Mesodermal cell (in vitro differentiated cells): Measurements from ENCODE around the gene SIX5. TPM values are rescaled to one million over a fixed set of nuclear protein-coding genes. Genes with fewer than 3 reads are reported as not detected.
A peak's percentile ranks its signal among the peaks of the same experiment; 100 is the strongest.

Experiments used
- H3K27ac ChIP-seq: 2 replicates; pipeline ENCODE4 v1.7.0; 2013; ENCODE audit warnings: mild to moderate bottlenecking, low read depth, low read length, moderate library complexity; ENCODE audit not compliant: severe bottlenecking
- H3K36me3 ChIP-seq: 2 replicates; pipeline ENCODE4 v1.7.1; 2013; ENCODE audit warnings: mild to moderate bottlenecking, low read length, moderate library complexity; ENCODE audit not compliant: control insufficient read depth, insufficient read depth
- H3K4me1 ChIP-seq: one replicate; pipeline ENCODE4 v1.7.1; 2013; ENCODE audit warnings: mild to moderate bottlenecking, low read length; ENCODE audit not compliant: insufficient read depth, control insufficient read depth, poor library complexity, severe bottlenecking
- H3K4me3 ChIP-seq: 2 replicates; pipeline ENCODE4 v1.7.0; 2013; ENCODE audit warnings: low read length, control low read depth, mild to moderate bottlenecking; ENCODE audit not compliant: insufficient read depth, poor library complexity, severe bottlenecking; ENCODE audit errors: extremely low read depth
- H3K9me3 ChIP-seq: 2 replicates; pipeline ENCODE4 v1.7.1; 2013; ENCODE audit warnings: mild to moderate bottlenecking, low read length, moderate library complexity; ENCODE audit not compliant: control insufficient read depth
- WGBS, 2 experiments: methylation state at CpG; one replicate each; pipeline ENCODE4 v1.1.5; 2013; ENCODE audit warnings: missing lambda C conversion rate in 2 of 2; ENCODE audit not compliant: insufficient coverage in 2 of 2; 5-methylcytosine and 5-hydroxymethylcytosine counted together
- polyA plus RNA-seq, 2 experiments: library from polyadenylated mRNA; stranded (reverse); fragments of 50-300 nt; gene quantifications; one replicate each; pipeline ENCODE4 v1.2.3, GENCODE V29; 2013

The SIX5 gene
- 29.0 TPM for polyA plus RNA-seq (2013, experiment 1 of 2)
- polyA plus RNA-seq (2013, experiment 2 of 2), result 24.5 TPM

DNA sequence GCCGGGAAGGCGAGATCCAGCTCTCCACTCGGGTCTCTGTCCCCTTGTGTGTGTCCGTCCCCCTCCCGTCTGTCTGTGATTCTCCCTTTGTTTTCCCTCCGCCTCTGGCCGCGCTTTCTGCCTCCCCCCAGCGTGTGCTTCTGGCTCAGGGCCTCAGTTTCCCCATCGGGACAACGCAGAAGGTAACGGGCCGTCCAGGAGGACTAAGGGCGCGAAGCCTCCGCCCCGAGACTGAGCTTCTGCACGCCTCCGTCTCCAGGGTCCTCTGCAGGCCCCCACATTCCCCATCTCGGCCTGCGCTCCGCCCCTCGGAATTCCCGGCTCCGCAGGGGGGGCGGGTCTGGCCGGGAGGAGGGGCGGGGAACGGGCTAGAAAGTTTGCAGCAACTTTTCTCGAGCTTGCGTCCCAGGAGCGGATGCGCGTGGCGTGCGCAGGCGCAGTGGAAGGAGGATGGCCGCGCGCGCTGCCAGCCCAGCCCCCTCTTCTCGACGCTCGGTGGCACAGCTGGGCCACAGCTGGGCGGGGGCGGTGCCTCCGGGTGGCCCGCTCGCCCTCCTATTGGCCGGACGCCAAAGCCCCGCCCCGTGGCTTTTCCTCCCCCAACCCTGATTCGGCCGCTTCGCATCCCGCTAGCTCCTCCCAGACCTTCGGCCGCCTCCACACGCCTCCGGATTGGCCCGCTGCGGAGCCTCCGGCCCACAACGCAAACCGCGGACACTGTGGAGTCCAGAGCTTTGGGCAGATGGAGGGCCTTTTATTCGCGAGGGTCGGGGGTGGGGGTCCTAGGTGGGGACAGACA, at the start of gene SIX5:
Gene SIX5 (minus strand): TSS at position 269 of the 799 bp plus-strand sequence. CDS start 408 bp downstream, outside the sequence.
- peak within 1 kb of the TSS; percentile 80 for H3K4me3 ChIP-seq
- H3K9me3 ChIP-seq, result no peaks in the 10 kb centered on the region
- peaks cover 31% of the 10 kb centered on the region for H3K36me3 ChIP-seq
- peak within 1 kb of the TSS; percentile 98 for H3K27ac ChIP-seq
- 0% methylated on average over 44 to 62 of the region's 70 CpGs for WGBS, 2 experiments
- peaks cover 38% of the 10 kb centered on the region for H3K4me1 ChIP-seq

DNA sequence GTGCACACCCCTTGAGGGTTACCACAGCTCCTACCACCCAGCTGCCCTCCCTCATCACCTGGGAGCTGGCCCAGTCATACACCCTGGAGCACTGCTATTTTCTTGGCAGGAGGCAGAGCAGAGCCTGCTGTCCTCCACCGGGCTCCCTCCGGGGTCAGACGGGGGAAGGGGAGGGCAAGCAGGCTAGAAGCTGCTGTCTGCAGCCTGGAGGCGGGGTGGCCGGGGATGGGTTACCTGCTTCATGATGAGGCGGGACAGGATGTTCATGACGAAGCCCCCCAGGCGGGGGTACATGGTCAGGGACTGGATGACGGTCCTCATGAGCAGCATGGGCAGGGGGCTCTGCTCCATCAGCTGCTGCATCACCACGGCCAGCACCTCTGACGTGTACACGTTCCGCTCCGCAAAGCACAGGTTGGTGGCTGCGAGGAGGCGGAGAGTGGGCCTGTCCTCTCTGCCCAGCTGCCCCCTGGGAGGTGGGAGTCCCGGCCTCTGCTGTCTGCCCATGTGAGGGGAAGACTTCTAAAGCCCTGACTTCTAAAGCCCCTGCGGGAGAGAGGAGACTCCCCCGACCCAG, 48.8 kb upstream of the SIX5 start:
- peaks cover 18% of the 10 kb centered on the region for H3K4me1 ChIP-seq
- WGBS, 2 experiments, result 74 to 75% methylated on average over 18 of the region's 19 CpGs
- peaks cover 33% of the 10 kb centered on the region for H3K36me3 ChIP-seq
- peak overlapping the region; percentile 45 for H3K27ac ChIP-seq
- H3K4me3 ChIP-seq, result no peak overlapping the region
- H3K9me3 ChIP-seq, result no peaks in the 10 kb centered on the region

DNA sequence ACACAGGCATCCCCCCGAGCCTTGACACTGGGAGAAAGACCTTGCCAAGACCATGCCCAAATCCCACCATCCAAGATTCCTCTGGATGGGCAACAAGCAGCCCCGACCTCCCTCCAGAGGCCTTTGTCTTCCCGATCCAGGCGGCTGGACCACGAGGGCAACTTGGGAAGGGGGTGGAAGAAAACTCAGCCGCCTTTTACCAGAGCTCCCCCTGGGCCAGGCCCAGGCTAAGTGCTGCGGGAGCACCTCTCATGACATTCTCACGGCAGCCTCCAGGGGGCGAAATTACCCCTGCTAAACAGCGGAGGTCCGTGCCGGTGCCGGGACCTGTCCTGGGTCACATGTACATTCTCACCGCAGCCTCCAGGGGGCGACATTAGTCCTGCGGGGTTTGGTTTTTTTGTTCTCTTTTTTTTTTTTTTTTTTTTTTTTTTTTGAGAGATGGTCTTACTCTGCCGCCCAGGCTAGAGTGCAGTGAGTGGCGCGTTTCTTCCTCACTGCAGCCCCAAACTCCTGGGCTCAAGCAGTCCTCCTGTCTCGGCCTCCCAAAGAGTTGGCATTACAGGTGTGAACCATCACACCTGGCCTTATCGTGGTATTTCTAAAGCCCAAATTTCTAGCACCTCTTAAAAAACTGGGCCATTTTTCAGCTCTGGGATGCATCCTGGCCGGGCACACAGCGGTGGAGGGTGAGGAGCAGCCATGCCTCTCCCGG, 48.1 kb upstream of the SIX5 start:
- Histone ChIP-seq H3K9me3 (no peaks in the 10 kb centered on the region), H3K36me3 (peaks cover 26% of the 10 kb centered on the region), H3K4me1 (peaks cover 18% of the 10 kb centered on the region), H3K4me3 (peak overlapping the region; percentile 65), H3K27ac (peak overlapping the region; percentile 45)
- WGBS, 2 experiments, result 12 to 29% methylated on average over 12 to 23 of the region's 24 CpGs

DNA sequence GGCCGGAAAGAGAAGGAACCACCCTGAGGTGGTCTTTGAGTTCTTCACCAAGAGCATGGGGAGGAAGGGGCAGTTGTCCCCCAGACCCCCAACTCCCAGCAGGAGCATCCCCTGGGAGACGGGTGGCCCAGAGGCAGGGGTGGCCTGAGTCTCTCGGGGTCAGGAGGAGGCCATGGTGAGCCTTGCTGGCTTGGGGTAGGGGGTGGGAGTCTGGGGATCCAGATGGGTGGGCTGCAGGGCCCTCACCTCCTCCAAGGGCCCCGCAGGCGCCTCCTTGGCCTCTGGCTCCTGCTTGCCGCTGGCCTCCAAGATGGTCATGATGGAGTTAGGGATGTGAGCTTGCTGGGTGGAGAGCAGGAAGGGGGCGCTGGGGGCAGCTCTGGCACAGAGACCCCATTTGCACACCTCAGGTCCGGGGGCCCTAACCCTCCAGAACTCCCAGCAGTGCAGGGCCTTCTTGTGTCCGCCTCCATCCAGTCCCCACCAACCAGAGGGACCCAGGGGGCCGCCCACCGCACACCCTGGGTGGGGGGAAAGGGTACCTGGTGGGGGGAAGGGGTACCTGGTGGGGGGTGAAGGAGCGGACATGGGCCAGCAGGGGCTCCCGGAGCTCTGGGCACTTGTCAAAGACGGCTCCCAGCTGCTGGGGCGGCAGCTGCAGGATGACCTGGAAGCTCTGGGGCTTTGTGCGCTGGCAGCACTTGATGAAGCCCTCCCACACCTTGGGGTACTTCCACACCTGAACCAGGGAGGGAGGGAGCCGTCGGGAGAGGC, 47.4 kb upstream of the SIX5 start:
- Histone ChIP-seq H3K9me3 (no peaks in the 10 kb centered on the region), H3K36me3 (peaks cover 20% of the 10 kb centered on the region), H3K27ac (peak overlapping the region; percentile 33), H3K4me3 (peak overlapping the region; percentile 65), H3K4me1 (peaks cover 18% of the 10 kb centered on the region)
- 50 to 67% methylated on average over 9 to 10 of the region's 18 CpGs for WGBS, 2 experiments

DNA sequence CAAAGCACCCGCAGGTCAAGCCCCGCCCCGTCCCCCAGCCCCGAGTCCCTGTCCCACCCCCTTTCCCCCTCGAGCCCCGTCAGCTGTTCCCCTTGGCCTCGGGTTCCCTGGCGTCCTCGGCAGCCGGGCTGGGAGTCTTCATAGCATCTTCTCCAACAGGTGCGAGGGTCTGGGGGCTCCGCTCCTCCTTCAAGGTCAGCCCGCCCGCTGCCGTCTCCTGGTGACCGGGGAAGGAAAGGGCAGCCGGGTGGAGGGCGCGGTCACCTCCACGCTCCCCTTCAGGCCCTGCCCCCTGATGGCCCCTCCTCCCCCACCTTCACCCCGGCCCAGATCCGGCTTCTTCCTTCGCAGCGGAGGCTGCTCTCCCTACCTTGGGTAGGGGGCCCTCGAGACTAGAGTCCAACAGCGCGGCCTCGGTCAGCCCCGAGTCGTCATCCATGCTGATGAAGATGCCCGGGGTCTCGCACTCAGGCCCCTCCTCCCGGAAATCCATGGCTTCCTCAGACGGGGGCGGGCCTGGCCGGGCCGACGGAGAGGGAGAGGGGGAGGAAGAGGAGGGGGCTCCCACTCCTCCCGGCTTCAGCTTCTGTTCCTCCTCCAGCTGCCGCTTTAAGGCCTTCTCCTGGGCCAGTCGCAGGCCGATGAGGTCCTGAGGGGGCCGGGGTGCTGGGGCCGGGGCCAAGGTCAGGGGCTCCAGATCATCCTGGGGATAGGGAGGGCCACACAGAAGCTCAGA, 46.6 kb upstream of the SIX5 start:
- Histone ChIP-seq H3K4me3 (peak overlapping the region; percentile 65), H3K27ac (peak overlapping the region; percentile 33), H3K9me3 (no peaks in the 10 kb centered on the region), H3K36me3 (peaks cover 13% of the 10 kb centered on the region), H3K4me1 (peaks cover 18% of the 10 kb centered on the region)
- WGBS, 2 experiments, result 2 to 3% methylated on average over 14 to 20 of the region's 44 CpGs

DNA sequence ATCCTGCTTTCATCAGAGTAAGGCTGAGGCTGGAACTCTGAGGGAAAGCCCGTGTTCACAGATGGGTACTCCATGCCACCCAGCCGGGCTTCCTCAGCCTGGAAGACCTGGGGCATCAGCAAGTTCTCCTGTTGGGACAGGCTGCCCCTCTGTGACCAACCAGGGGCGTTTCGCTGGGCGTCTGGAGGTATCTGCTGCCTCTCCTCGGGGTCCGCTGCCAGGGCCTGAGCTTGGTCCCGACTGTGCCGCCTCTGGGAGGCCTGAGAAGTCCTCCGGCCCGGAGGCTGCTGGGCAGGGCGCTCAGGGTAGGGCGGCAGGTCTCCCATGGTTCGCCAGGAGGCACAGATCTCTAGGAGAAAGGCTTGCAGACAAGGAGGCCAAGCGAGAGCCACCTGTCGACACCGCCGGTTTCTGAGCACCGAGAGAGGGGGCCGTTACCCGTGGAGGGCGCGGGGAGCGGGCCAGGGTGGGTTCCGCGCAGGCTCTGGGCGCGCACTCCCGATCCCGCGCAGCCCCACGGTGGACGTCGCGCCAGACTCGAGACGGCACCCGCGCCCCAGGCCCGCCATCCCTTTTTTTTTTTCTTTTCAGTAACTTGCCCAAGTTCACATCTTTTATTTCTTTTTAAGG, 45.9 kb upstream of the SIX5 start, which contains the start of gene RSPH6A:
Gene RSPH6A (minus strand): TSS at position 458 of the 630 bp plus-strand sequence. CDS start 132 bp downstream, at position 326.
- peak within 1 kb of the TSS; percentile 65 for H3K4me3 ChIP-seq
- H3K9me3 ChIP-seq, result no peaks in the 10 kb centered on the region
- peaks cover 18% of the 10 kb centered on the region for H3K4me1 ChIP-seq
- 27 to 28% methylated on average over 30 to 37 of the region's 40 CpGs for WGBS, 2 experiments
- peak within 1 kb of the TSS; percentile 33 for H3K27ac ChIP-seq
- H3K36me3 ChIP-seq, result peaks cover 7% of the 10 kb centered on the region

DNA sequence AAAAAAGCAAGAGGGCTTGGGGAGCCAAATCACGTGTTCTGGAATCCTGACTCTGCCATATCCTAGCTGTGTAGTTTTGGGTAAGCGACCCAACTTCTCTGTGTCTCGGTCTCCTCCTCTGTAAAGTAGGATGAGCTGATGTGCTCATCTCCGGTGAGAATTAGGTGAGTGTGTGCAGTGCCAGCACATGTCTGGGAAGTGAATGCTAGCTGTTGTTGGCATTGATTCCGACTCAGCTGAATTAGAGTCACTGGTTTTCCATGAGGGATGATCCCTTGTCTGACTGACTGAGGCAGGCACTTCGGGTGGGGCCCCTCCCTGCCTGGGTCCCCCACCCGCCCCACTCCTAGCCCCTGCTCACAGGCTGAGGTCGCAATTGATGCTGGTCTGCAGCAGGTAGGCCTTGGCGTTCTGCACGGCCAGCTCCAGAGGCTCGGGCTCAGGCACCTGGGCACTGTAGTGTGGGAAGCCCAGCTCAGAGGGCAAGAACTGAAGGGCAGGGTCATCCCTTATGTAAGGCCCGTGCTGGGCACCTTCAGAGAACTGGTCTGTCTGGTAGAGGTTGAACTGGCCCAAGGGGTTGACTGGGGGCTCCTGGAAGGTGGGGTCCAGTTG, 45.2 kb upstream of the SIX5 start:
- peaks cover 4% of the 10 kb centered on the region for H3K36me3 ChIP-seq
- no peak overlapping the region for H3K27ac ChIP-seq
- 89 to 96% methylated on average over 10 to 11 of the region's 12 CpGs for WGBS, 2 experiments
- peaks cover 24% of the 10 kb centered on the region for H3K4me1 ChIP-seq
- H3K4me3 ChIP-seq, result peak overlapping the region; percentile 65
- H3K9me3 ChIP-seq, result no peaks in the 10 kb centered on the region

DNA sequence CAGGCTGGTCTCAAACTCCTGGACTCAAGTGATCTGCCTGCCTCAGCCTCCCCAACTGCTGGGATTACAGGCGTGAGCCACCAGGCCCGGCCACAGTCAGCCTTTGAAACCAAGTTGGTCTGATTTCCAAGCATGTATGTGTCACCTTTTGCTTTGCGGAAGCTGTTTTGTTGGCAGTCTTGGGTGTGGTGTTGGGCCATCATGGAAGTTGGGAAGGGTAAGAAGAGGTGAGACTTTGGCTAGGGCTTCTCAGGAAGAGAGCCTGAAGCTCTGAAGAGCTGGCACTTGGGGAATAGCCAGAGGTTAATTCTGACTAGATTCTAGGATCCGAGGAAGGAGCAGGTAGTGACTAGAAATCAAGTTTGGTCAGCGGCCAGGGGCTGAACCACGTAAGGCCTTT, 43.2 kb upstream of the SIX5 start:
- H3K4me3 ChIP-seq, result no peak overlapping the region
- 94 to 97% methylated on average over 6 of the region's 6 CpGs for WGBS, 2 experiments
- H3K36me3 ChIP-seq, result peaks cover 4% of the 10 kb centered on the region
- peaks cover 18% of the 10 kb centered on the region for H3K4me1 ChIP-seq
- H3K9me3 ChIP-seq, result no peaks in the 10 kb centered on the region
- no peak overlapping the region for H3K27ac ChIP-seq

DNA sequence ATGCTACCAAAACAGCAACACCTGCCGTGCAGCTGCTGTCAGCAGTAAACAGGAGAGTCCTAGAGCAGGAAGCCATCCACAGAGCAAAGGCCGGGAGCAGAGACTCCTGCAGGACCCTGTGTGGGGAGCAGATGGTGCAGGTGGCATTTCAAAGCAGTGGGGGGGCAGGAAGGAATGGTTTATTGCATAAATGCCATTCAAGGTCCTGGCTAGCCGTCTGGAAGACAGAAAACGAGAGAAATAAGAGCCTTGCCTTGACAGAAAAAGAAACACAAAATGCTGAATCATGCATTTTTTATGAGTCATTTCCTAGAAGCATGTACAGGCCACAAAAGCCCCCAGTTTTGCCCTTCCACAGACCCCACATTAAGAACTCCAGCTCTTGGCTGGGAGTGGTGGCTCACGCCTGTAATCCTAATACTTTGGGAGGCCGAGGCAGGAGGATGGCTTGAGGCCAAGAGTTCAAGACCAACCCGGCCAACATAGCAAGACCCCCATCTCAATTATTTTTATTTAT, 40.6 kb upstream of the SIX5 start:
- WGBS, 2 experiments, result 49 to 60% methylated on average over 4 of the region's 7 CpGs
- Histone ChIP-seq H3K27ac (peak overlapping the region; percentile 86), H3K4me1 (peaks cover 6% of the 10 kb centered on the region), H3K4me3 (no peak overlapping the region), H3K36me3 (peaks cover 4% of the 10 kb centered on the region), H3K9me3 (no peaks in the 10 kb centered on the region)
